K562 (cell line): ENCODE data around the gene TXN2. TPM values are rescaled to one million over a fixed set of nuclear protein-coding genes. Genes with fewer than 3 reads are reported as not detected.

Experiments
- ATAC-seq: fragments of 200-7000 bp; cut with Tn5 transposase; 3 replicates; pipeline ENCODE4 v1.9.1; 2020; ENCODE audit warnings: moderate library complexity
- BruUV-seq: library from RNA; stranded (reverse); fragments of 400-500 nt; replicated peaks from 2 replicates; lab custom pipeline; 2021; lab: Mats Ljungman, UMichigan
- CTCF ChIA-PET: fragments of 300-600 bp; formaldehyde crosslinking; extraction: SDS; loops from one replicate; lab custom pipeline; 2021; ENCODE audit warnings: low intra/inter-chr PET ratio; lab: Yijun Ruan, JAX
- POLR2A ChIA-PET: fragments of 300-600, 350-650 bp; sonication (Branson Sonifier 250); formaldehyde crosslinking; extraction: SDS; loops from one replicate; lab custom pipeline; 2021; ENCODE audit warnings: antibody characterized with exemption, inconsistent platforms; lab: Yijun Ruan, JAX
- DNase-seq, 4 experiments: peaks; one replicate each; pipeline versions ENCODE4 v3.0.0 to v3.0.0-alpha.2; 2011 to 2018; ENCODE audit warnings: low spot score in 3 of 4, mixed read lengths in 3 of 4; ENCODE audit errors: extremely low read depth in 1 of 4
- FAIRE-seq: peaks from 2 replicates; lab custom pipeline; 2011; peaks lifted over from hg19 to GRCh38; lab: Jason Lieb, UNC
- H2AFZ ChIP-seq: 2 replicates; pipeline ENCODE4 v1.6.0; 2011; ENCODE audit warnings: low read depth, low read length, control low read depth, inconsistent platforms
- H3K27ac ChIP-seq: fragments of 200-600 bp; 3 replicates; pipeline ENCODE4 v1.8.0; 2011; ENCODE audit warnings: low read depth, mild to moderate bottlenecking, control low read depth, inconsistent platforms, low read length, moderate library complexity, mixed read lengths; ENCODE audit errors: extremely low read depth
- H3K27me3 ChIP-seq, 2 experiments: fragments of 300-600 bp in 1 of 2; 2 replicates in 1 of 2; 3 replicates in 1 of 2; pipeline versions ENCODE4 v1.6.0 to v1.8.0; 2011; ENCODE audit warnings: inconsistent platforms in 2 of 2, low read length in 2 of 2, mild to moderate bottlenecking in 1 of 2, mixed read lengths in 1 of 2, moderate library complexity in 1 of 2; ENCODE audit not compliant: control insufficient read depth in 2 of 2, insufficient read depth in 2 of 2
- H3K36me3 ChIP-seq: fragments of 300-600 bp; 3 replicates; pipeline ENCODE4 v1.8.0; 2011; ENCODE audit warnings: mild to moderate bottlenecking, low read length, inconsistent platforms; ENCODE audit not compliant: control insufficient read depth, insufficient read depth
- H3K4me1 ChIP-seq, 2 experiments: fragments of 200-600 bp in 1 of 2; replicated peaks in 1 of 2; 2 replicates in 1 of 2; 3 replicates in 1 of 2; pipeline versions ENCODE4 v1.5.1 to v1.8.0; 2011; ENCODE audit warnings: inconsistent platforms in 2 of 2, low read length in 2 of 2, mild to moderate bottlenecking in 1 of 2, mixed read lengths in 1 of 2, moderate library complexity in 1 of 2; ENCODE audit not compliant: control insufficient read depth in 2 of 2, insufficient read depth in 2 of 2
- H3K4me2 ChIP-seq: 2 replicates; pipeline ENCODE4 v1.6.1; 2011; ENCODE audit warnings: low read length, control low read depth, inconsistent platforms, mixed read lengths; ENCODE audit not compliant: insufficient read depth
- H3K4me3 ChIP-seq: fragments of 200-600 bp; sonication (generic), shearing (Covaris generic); 2 replicates; pipeline ENCODE4 v1.5.1; 2016; ENCODE audit warnings: control low read depth, inconsistent platforms
- H3K79me2 ChIP-seq: fragments of 200-600 bp; 3 replicates; pipeline ENCODE4 v1.8.0; 2011; ENCODE audit warnings: low read length, inconsistent platforms; ENCODE audit not compliant: control insufficient read depth, insufficient read depth
- H3K9ac ChIP-seq, 2 experiments: 2 replicates each; pipeline versions ENCODE4 v1.6.0 to v1.6.1; 2011; ENCODE audit warnings: low read depth in 2 of 2, low read length in 2 of 2, control low read depth in 1 of 2, inconsistent platforms in 1 of 2, mild to moderate bottlenecking in 1 of 2, mixed read lengths in 1 of 2; ENCODE audit not compliant: insufficient read depth in 1 of 2
- H3K9me1 ChIP-seq: one replicate; pipeline ENCODE4 v1.6.0; 2011; ENCODE audit warnings: inconsistent platforms, mild to moderate bottlenecking, low read length, moderate library complexity; ENCODE audit not compliant: control insufficient read depth, insufficient read depth
- H3K9me3 ChIP-seq: replicated peaks from 2 replicates; pipeline ENCODE4 v1.5.1; 2011; ENCODE audit warnings: low read depth, low read length, inconsistent platforms; ENCODE audit not compliant: control insufficient read depth, insufficient read depth
- H4K20me1 ChIP-seq: replicated peaks from 2 replicates; pipeline ENCODE4 v1.6.1; 2011; ENCODE audit warnings: low read length, inconsistent platforms, mixed read lengths; ENCODE audit not compliant: control insufficient read depth, insufficient read depth
- CHD1 ChIP-seq: fragments of 200-600 bp; sonication (generic); IDR thresholded peaks from one replicate; pipeline ENCODE4 v1.6.1; 2012; ENCODE audit warnings: mild to moderate bottlenecking, moderate library complexity, low read length, inconsistent platforms
- CREB1 ChIP-seq, 2 experiments: sonication (generic) in 1 of 2; formaldehyde crosslinking in 1 of 2; IDR thresholded peaks; 2 replicates each; pipeline versions ENCODE4 v1.6.1 to v1.8.0; 2012 to 2022; ENCODE audit warnings: inconsistent platforms in 1 of 2, mild to moderate bottlenecking in 1 of 2, missing genetic modification reagents in 1 of 2, moderate library complexity in 1 of 2
- CREB3 ChIP-seq: fragments of 450-650 bp; conservative IDR thresholded peaks from 2 replicates; pipeline ENCODE4 v1.6.1; 2016; ENCODE audit warnings: missing genetic modification characterization, low read depth, mild to moderate bottlenecking, missing compliant biosample characterization, moderate library complexity
- DEAF1 ChIP-seq: fragments of 450-650 bp; formaldehyde crosslinking; IDR thresholded peaks from 2 replicates; pipeline ENCODE4 v1.4.0; 2020; ENCODE audit warnings: mild to moderate bottlenecking, moderate library complexity
- HDAC1 ChIP-seq, 2 experiments: fragments of 450-650 bp; IDR thresholded peaks; 2 replicates each; pipeline ENCODE4 v1.6.1; 2016 to 2017; ENCODE audit warnings: inconsistent platforms in 1 of 2, mild to moderate bottlenecking in 1 of 2, moderate library complexity in 1 of 2
- HDAC8 ChIP-seq: fragments of 450-650 bp; IDR thresholded peaks from 2 replicates; pipeline ENCODE4 v1.6.1; 2016; ENCODE audit warnings: mild to moderate bottlenecking, missing genetic modification characterization, moderate library complexity, missing compliant biosample characterization
- HMBOX1 ChIP-seq: sonication (generic); IDR thresholded peaks from 2 replicates; pipeline ENCODE4 v1.6.1; 2016
- IRF9 ChIP-seq: fragments of 450-650 bp; IDR thresholded peaks from 2 replicates; pipeline ENCODE4 v1.6.1; 2016; ENCODE audit warnings: missing biosample characterization, missing genetic modification characterization
- NFE2L1 ChIP-seq: fragments of 450-650 bp; IDR thresholded peaks from 2 replicates; pipeline ENCODE4 v1.6.1; 2016; ENCODE audit warnings: missing genetic modification characterization, low read depth, mild to moderate bottlenecking, missing compliant biosample characterization, moderate library complexity, borderline replicate concordance
- PTBP1 ChIP-seq: fragments of 200-400 bp; formaldehyde crosslinking; IDR thresholded peaks from 2 replicates; pipeline ENCODE4 v1.6.1; 2017; ENCODE audit warnings: low read depth, low read length
- SAP30 ChIP-seq: fragments of 200-600 bp; sonication (generic); IDR thresholded peaks from 2 replicates; pipeline ENCODE4 v1.6.1; 2012; ENCODE audit warnings: borderline replicate concordance, low read depth, mild to moderate bottlenecking, moderate library complexity, low read length, control low read depth, inconsistent platforms; ENCODE audit not compliant: insufficient read depth, poor library complexity, severe bottlenecking
- SMAD1 ChIP-seq: fragments of 150-350 bp; IDR thresholded peaks from 2 replicates; pipeline ENCODE4 v1.6.1; 2014; ENCODE audit warnings: low read length, low read depth; ENCODE audit not compliant: partially characterized antibody
- STAG1 ChIP-seq: sonication (generic); formaldehyde crosslinking; IDR thresholded peaks from 2 replicates; pipeline ENCODE4 v1.5.0; 2020; ENCODE audit warnings: missing genetic modification reagents, borderline replicate concordance
- TEAD4 ChIP-seq, 2 experiments: sonication (generic) in 1 of 2; formaldehyde crosslinking in 1 of 2; IDR thresholded peaks; 2 replicates each; pipeline versions ENCODE4 v1.6.1 to v1.8.0; 2012 to 2022; ENCODE audit warnings: borderline replicate concordance in 1 of 2, inconsistent platforms in 1 of 2, low read length in 1 of 2, mild to moderate bottlenecking in 1 of 2, missing genetic modification reagents in 1 of 2
- ZEB2 ChIP-seq: fragments of 450-650 bp; IDR thresholded peaks from 2 replicates; pipeline ENCODE4 v1.6.1; 2016
- WGBS: fragments of 100-300 bp; shearing (Covaris generic); methylation state at CpG from one replicate; pipeline ENCODE4 v1.1.6; 2016; ENCODE audit warnings: low coverage, mixed read lengths; ENCODE audit not compliant: insufficient coverage; ENCODE audit errors: missing lambda C conversion rate; 5-methylcytosine and 5-hydroxymethylcytosine counted together
- in situ Hi-C: fragments of 300-500 bp; cut with MboI; formaldehyde crosslinking; loops from 4 replicates; pipeline ENCODE4 v1.15.0; 2018; ENCODE audit warnings: inconsistent platforms, mixed read lengths
- intact Hi-C: fragments of 100-400 bp; cut with micrococcal nuclease; formaldehyde crosslinking; loops from 2 replicates; pipeline ENCODE4 v1.14.2; 2022
- polyA plus RNA-seq, 8 experiments: library from polyadenylated mRNA; depleted of rRNA in 4 of 8; stranded (reverse) in 5 of 8; unstranded in 3 of 8; fragments of >200 nt; fragmentation: Nextera tagmentation in 2 of 8; fragmentation: Illumina TruSeq in 1 of 8; extraction: Ambion mirVana in 2 of 8; extraction: Trizol in 1 of 8; gene quantifications; 2 replicates each; pipeline versions ENCODE4 v1.2.1 to v1.2.3, GENCODE V29; 2011 to 2014; ENCODE audit warnings: inconsistent platforms in 1 of 8, missing spikeins in 1 of 8
- total RNA-seq, 7 experiments: library from RNA; depleted of rRNA in 6 of 7; stranded (reverse); fragments of >200 nt in 6 of 7; fragmentation: Illumina TruSeq in 2 of 7; extraction: Trizol in 2 of 7; gene quantifications; 2 replicates each; pipeline versions ENCODE4 v1.2.1 to v1.2.3, GENCODE V29; 2011 to 2021; ENCODE audit warnings: low replicate concordance in 1 of 7

Gene TXN2
- total and polyA plus RNA-seq, 9 of the 15 experiments (the other 6 are each of a cell fraction or from before 2014, with no cell fraction given), result 48.5 to 399 (median 118) TPM

GRCh38 chr22:36419177-36419911, 62.1 kb downstream of the TXN2 start (continued):
- TF ChIP-seq NFE2L1 (no peak), IRF9 (tag) (no peak), CREB3 (no peak), PTBP1 (no peak), SMAD1 (no peak), HDAC1 (IDR thresholded peaks at IDR 0.05) (peak in 1 of 2 experiments; percentile 61; a peak in 1 of 4 replicates), HDAC8 (tag) (no peak), CHD1 (no peak)

- Histone ChIP-seq H3K4me3 (no peak overlapping the region), H3K27ac (no peak overlapping the region), H3K36me3 (no peaks in the 10 kb centered on the region), H3K4me2 (no peak overlapping the region), H3K79me2 (no peaks in the 10 kb centered on the region), H3K27me3 (no peaks in the 10 kb centered on the region), H3K9me1 (no peaks in the 10 kb centered on the region), H3K9me3 (no peaks in the 10 kb centered on the region), H4K20me1 (no peaks in the 10 kb centered on the region), H2AFZ (no peak overlapping the region), H3K4me1 (peaks cover 11 to 12% of the 10 kb centered on the region in 2 experiments; a peak in 3 of 5 replicates), H3K9ac (no peak overlapping the region; a peak in 1 of 4 replicates)
- intact Hi-C loops (no loop called here), in situ Hi-C loops (no loop called here)
- BruUV-seq, result no TSS peak
- CTCF ChIA-PET, result no interaction called here
- ATAC-seq (no peak), DNase-seq (no peak), FAIRE-seq (no peak)
- POLR2A ChIA-PET, result interaction anchor here (0.7 kb wide), 1 partner anchor 14 kb away, joined by 3 read pairs; no protein-coding TSS in a partner anchor
- WGBS, result 62% methylated on average over 9 of the region's 9 CpGs
- no peak for TF ChIP-seq SAP30
- TF ChIP-seq SMAD1, result no peak
- TF ChIP-seq DEAF1 (CRISPR knock-in tag), result no peak
- no peak for TF ChIP-seq CREB1 (IDR thresholded peaks at IDR 0.05)
- TF ChIP-seq CREB1 (CRISPR knock-in tag; IDR thresholded peaks at IDR 0.05), result no peak
- no peak for TF ChIP-seq TEAD4 (IDR thresholded peaks at IDR 0.05; ENCODE audit: low read length)
- TF ChIP-seq TEAD4 (CRISPR knock-in tag; IDR thresholded peaks at IDR 0.05; ENCODE audit: borderline replicate concordance), result no peak
- no peak for TF ChIP-seq STAG1 (CRISPR knock-in tag)
- no peak for TF ChIP-seq ZEB2
- no peak for TF ChIP-seq HMBOX1
Measured at GRCh38 chr22:36417281-36417686, 64.2 kb downstream of the TXN2 start.
